K562 (cell line): ENCODE data around the gene COL11A2. TPM values are rescaled to one million over a fixed set of nuclear protein-coding genes. Genes with fewer than 3 reads are reported as not detected.
A peak's percentile ranks its signal among the peaks of the same experiment; 100 is the strongest.

Experiments used
- ATAC-seq: fragments of 200-7000 bp; cut with Tn5 transposase; 3 replicates; pipeline ENCODE4 v1.9.1; 2020; ENCODE audit warnings: moderate library complexity
- BruUV-seq: library from RNA; stranded (reverse); fragments of 400-500 nt; replicated peaks from 2 replicates; lab custom pipeline; 2021; lab: Mats Ljungman, UMichigan
- CTCF ChIA-PET: fragments of 300-600 bp; formaldehyde crosslinking; extraction: SDS; loops from one replicate; lab custom pipeline; 2021; ENCODE audit warnings: low intra/inter-chr PET ratio; lab: Yijun Ruan, JAX
- POLR2A ChIA-PET: fragments of 300-600, 350-650 bp; sonication (Branson Sonifier 250); formaldehyde crosslinking; extraction: SDS; loops from one replicate; lab custom pipeline; 2021; ENCODE audit warnings: antibody characterized with exemption, inconsistent platforms; lab: Yijun Ruan, JAX
- DNase-seq, 4 experiments: peaks; one replicate each; pipeline versions ENCODE4 v3.0.0 to v3.0.0-alpha.2; 2011 to 2018; ENCODE audit warnings: low spot score in 3 of 4, mixed read lengths in 3 of 4; ENCODE audit errors: extremely low read depth in 1 of 4
- FAIRE-seq: peaks from 2 replicates; lab custom pipeline; 2011; peaks lifted over from hg19 to GRCh38; lab: Jason Lieb, UNC
- H2AFZ ChIP-seq: 2 replicates; pipeline ENCODE4 v1.6.0; 2011; ENCODE audit warnings: low read depth, low read length, control low read depth, inconsistent platforms
- H3K27ac ChIP-seq: fragments of 200-600 bp; 3 replicates; pipeline ENCODE4 v1.8.0; 2011; ENCODE audit warnings: low read depth, mild to moderate bottlenecking, control low read depth, inconsistent platforms, low read length, moderate library complexity, mixed read lengths; ENCODE audit errors: extremely low read depth
- H3K27me3 ChIP-seq, 2 experiments: fragments of 300-600 bp in 1 of 2; 2 replicates in 1 of 2; 3 replicates in 1 of 2; pipeline versions ENCODE4 v1.6.0 to v1.8.0; 2011; ENCODE audit warnings: inconsistent platforms in 2 of 2, low read length in 2 of 2, mild to moderate bottlenecking in 1 of 2, mixed read lengths in 1 of 2, moderate library complexity in 1 of 2; ENCODE audit not compliant: control insufficient read depth in 2 of 2, insufficient read depth in 2 of 2
- H3K36me3 ChIP-seq: fragments of 300-600 bp; 3 replicates; pipeline ENCODE4 v1.8.0; 2011; ENCODE audit warnings: mild to moderate bottlenecking, low read length, inconsistent platforms; ENCODE audit not compliant: control insufficient read depth, insufficient read depth
- H3K4me1 ChIP-seq, 2 experiments: fragments of 200-600 bp in 1 of 2; replicated peaks in 1 of 2; 2 replicates in 1 of 2; 3 replicates in 1 of 2; pipeline versions ENCODE4 v1.5.1 to v1.8.0; 2011; ENCODE audit warnings: inconsistent platforms in 2 of 2, low read length in 2 of 2, mild to moderate bottlenecking in 1 of 2, mixed read lengths in 1 of 2, moderate library complexity in 1 of 2; ENCODE audit not compliant: control insufficient read depth in 2 of 2, insufficient read depth in 2 of 2
- H3K4me2 ChIP-seq: 2 replicates; pipeline ENCODE4 v1.6.1; 2011; ENCODE audit warnings: low read length, control low read depth, inconsistent platforms, mixed read lengths; ENCODE audit not compliant: insufficient read depth
- H3K4me3 ChIP-seq: fragments of 200-600 bp; sonication (generic), shearing (Covaris generic); 2 replicates; pipeline ENCODE4 v1.5.1; 2016; ENCODE audit warnings: control low read depth, inconsistent platforms
- H3K79me2 ChIP-seq: fragments of 200-600 bp; 3 replicates; pipeline ENCODE4 v1.8.0; 2011; ENCODE audit warnings: low read length, inconsistent platforms; ENCODE audit not compliant: control insufficient read depth, insufficient read depth
- H3K9ac ChIP-seq, 2 experiments: 2 replicates each; pipeline versions ENCODE4 v1.6.0 to v1.6.1; 2011; ENCODE audit warnings: low read depth in 2 of 2, low read length in 2 of 2, control low read depth in 1 of 2, inconsistent platforms in 1 of 2, mild to moderate bottlenecking in 1 of 2, mixed read lengths in 1 of 2; ENCODE audit not compliant: insufficient read depth in 1 of 2
- H3K9me1 ChIP-seq: one replicate; pipeline ENCODE4 v1.6.0; 2011; ENCODE audit warnings: inconsistent platforms, mild to moderate bottlenecking, low read length, moderate library complexity; ENCODE audit not compliant: control insufficient read depth, insufficient read depth
- H3K9me3 ChIP-seq: replicated peaks from 2 replicates; pipeline ENCODE4 v1.5.1; 2011; ENCODE audit warnings: low read depth, low read length, inconsistent platforms; ENCODE audit not compliant: control insufficient read depth, insufficient read depth
- H4K20me1 ChIP-seq: replicated peaks from 2 replicates; pipeline ENCODE4 v1.6.1; 2011; ENCODE audit warnings: low read length, inconsistent platforms, mixed read lengths; ENCODE audit not compliant: control insufficient read depth, insufficient read depth
- HOXB6 ChIP-seq: fragments of 250-450 bp; sonication (Bioruptor Pico); IDR thresholded peaks from 2 replicates; pipeline ENCODE4 v1.5.1; 2022; ENCODE audit warnings: mild to moderate bottlenecking, borderline replicate concordance
- NFIC ChIP-seq: fragments of 450-650 bp; IDR thresholded peaks from 2 replicates; pipeline ENCODE4 v1.6.1; 2017; ENCODE audit warnings: mild to moderate bottlenecking, inconsistent platforms
- POLR2H ChIP-seq: IDR thresholded peaks from 2 replicates; pipeline ENCODE4 v1.6.1; 2016; ENCODE audit warnings: missing genetic modification characterization, low read depth, mild to moderate bottlenecking, control low read depth, missing compliant biosample characterization, moderate library complexity
- PRPF4 ChIP-seq: fragments of 200-400 bp; formaldehyde crosslinking; IDR thresholded peaks from one replicate; pipeline ENCODE4 v1.6.1; 2017; ENCODE audit warnings: low read length, low read depth, mild to moderate bottlenecking; ENCODE audit not compliant: insufficient read depth, poor library complexity, severe bottlenecking
- SNRNP70 ChIP-seq: fragments of 200-400 bp; formaldehyde crosslinking; optimal IDR thresholded peaks from 2 replicates; pipeline ENCODE3; 2017; ENCODE audit warnings: low read depth, low read length
- SRSF1 ChIP-seq: fragments of 200-400 bp; formaldehyde crosslinking; IDR thresholded peaks from 2 replicates; pipeline ENCODE4 v1.6.1; 2017; ENCODE audit warnings: mild to moderate bottlenecking, low read depth, low read length, moderate library complexity
- WGBS: fragments of 100-300 bp; shearing (Covaris generic); methylation state at CpG from one replicate; pipeline ENCODE4 v1.1.6; 2016; ENCODE audit warnings: low coverage, mixed read lengths; ENCODE audit not compliant: insufficient coverage; ENCODE audit errors: missing lambda C conversion rate; 5-methylcytosine and 5-hydroxymethylcytosine counted together
- in situ Hi-C: fragments of 300-500 bp; cut with MboI; formaldehyde crosslinking; loops from 4 replicates; pipeline ENCODE4 v1.15.0; 2018; ENCODE audit warnings: inconsistent platforms, mixed read lengths
- intact Hi-C: fragments of 100-400 bp; cut with micrococcal nuclease; formaldehyde crosslinking; loops from 2 replicates; pipeline ENCODE4 v1.14.2; 2022
- polyA plus RNA-seq, 8 experiments: library from polyadenylated mRNA; depleted of rRNA in 4 of 8; stranded (reverse) in 5 of 8; unstranded in 3 of 8; fragments of >200 nt; fragmentation: Nextera tagmentation in 2 of 8; fragmentation: Illumina TruSeq in 1 of 8; extraction: Ambion mirVana in 2 of 8; extraction: Trizol in 1 of 8; gene quantifications; 2 replicates each; pipeline versions ENCODE4 v1.2.1 to v1.2.3, GENCODE V29; 2011 to 2014; ENCODE audit warnings: inconsistent platforms in 1 of 8, missing spikeins in 1 of 8
- total RNA-seq, 7 experiments: library from RNA; depleted of rRNA in 6 of 7; stranded (reverse); fragments of >200 nt in 6 of 7; fragmentation: Illumina TruSeq in 2 of 7; extraction: Trizol in 2 of 7; gene quantifications; 2 replicates each; pipeline versions ENCODE4 v1.2.1 to v1.2.3, GENCODE V29; 2011 to 2021; ENCODE audit warnings: low replicate concordance in 1 of 7
- TF ChIP-seq, protein P1 (sequence below): sonication (generic); formaldehyde crosslinking; IDR thresholded peaks from 2 replicates; pipeline ENCODE4 v1.8.1; 2023; ENCODE audit warnings: mild to moderate bottlenecking, missing genetic modification reagents
- TF ChIP-seq, protein P2 (sequence below): IDR thresholded peaks from 2 replicates; pipeline ENCODE4 v1.6.1; 2016; ENCODE audit warnings: missing genetic modification characterization, missing compliant biosample characterization
- TF ChIP-seq, protein P3 (sequence below): fragments of 450-650 bp; IDR thresholded peaks from 2 replicates; pipeline ENCODE4 v1.6.1; 2018; ENCODE audit warnings: mild to moderate bottlenecking, low read depth; ENCODE audit not compliant: partially characterized antibody

Gene COL11A2
- total and polyA plus RNA-seq, 9 of the 15 experiments (the other 6 are each of a cell fraction or from before 2014, with no cell fraction given) = 0.04 to 0.35 (median 0.09) TPM; not detected in 1

DNA sequence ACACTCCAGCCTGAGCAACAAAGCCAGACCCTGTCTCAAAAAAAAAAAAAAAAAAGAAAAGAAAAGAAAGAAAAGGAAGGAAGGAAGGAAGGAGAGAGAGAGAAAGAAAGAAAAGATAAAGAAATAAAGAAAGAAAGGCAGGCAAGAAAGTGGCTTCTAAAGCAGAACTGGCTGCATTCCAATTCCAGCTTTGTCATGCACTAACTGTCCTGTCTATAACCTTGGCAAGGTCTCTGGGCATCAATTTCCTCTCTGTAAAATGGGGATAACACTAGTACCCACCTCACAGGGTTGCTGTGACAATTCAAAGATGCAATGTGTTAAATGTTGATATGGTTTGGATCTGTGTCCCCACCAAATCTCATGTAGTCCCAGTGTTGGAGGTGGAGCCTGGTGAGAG lies 44.1 kb upstream of the COL11A2 start (continued):
- TF ChIP-seq, protein P1, sequence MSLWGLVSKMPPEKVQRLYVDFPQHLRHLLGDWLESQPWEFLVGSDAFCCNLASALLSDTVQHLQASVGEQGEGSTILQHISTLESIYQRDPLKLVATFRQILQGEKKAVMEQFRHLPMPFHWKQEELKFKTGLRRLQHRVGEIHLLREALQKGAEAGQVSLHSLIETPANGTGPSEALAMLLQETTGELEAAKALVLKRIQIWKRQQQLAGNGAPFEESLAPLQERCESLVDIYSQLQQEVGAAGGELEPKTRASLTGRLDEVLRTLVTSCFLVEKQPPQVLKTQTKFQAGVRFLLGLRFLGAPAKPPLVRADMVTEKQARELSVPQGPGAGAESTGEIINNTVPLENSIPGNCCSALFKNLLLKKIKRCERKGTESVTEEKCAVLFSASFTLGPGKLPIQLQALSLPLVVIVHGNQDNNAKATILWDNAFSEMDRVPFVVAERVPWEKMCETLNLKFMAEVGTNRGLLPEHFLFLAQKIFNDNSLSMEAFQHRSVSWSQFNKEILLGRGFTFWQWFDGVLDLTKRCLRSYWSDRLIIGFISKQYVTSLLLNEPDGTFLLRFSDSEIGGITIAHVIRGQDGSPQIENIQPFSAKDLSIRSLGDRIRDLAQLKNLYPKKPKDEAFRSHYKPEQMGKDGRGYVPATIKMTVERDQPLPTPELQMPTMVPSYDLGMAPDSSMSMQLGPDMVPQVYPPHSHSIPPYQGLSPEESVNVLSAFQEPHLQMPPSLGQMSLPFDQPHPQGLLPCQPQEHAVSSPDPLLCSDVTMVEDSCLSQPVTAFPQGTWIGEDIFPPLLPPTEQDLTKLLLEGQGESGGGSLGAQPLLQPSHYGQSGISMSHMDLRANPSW (CRISPR knock-in tag) = no peak
- TF ChIP-seq, protein P2, sequence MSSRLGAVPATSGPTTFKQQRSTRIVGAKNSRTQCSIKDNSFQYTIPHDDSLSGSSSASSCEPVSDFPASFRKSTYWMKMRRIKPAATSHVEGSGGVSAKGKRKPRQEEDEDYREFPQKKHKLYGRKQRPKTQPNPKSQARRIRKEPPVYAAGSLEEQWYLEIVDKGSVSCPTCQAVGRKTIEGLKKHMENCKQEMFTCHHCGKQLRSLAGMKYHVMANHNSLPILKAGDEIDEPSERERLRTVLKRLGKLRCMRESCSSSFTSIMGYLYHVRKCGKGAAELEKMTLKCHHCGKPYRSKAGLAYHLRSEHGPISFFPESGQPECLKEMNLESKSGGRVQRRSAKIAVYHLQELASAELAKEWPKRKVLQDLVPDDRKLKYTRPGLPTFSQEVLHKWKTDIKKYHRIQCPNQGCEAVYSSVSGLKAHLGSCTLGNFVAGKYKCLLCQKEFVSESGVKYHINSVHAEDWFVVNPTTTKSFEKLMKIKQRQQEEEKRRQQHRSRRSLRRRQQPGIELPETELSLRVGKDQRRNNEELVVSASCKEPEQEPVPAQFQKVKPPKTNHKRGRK (tag) = peak; percentile 43; the same call in 1 of the 2 replicates
- peak; percentile 66 for TF ChIP-seq NFIC
- no peak for TF ChIP-seq HOXB6
- TF ChIP-seq PRPF4 = no peak
- TF ChIP-seq, all 486 proteins: peak for 2

DNA sequence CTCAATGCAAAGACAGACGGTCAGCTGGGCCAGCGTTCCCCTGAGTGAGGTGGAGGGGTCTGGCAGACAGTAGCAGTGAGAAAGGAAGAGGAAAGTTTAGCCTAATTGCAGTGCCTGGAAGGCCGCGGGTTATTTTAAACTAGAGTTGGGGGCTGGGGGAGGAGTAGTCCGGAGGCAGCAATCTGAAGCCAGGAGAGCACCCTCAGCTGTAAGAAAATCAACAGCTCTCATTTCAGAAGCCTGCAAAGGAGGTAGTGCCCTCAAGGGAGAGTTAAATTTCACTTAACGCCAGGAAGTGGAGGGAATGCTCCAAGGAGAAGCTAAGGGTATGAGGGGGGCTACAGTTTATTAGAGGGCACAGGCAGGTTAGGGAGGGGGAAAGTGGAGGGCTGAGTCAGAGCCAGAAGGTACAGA lies 43.0 kb upstream of the COL11A2 start:
- DNase-seq (no peak), FAIRE-seq (no peak), ATAC-seq (no peak)
- no peak overlapping the region for H2AFZ ChIP-seq
- H3K4me1 ChIP-seq = no peaks in the 10 kb centered on the region
- H3K27ac ChIP-seq = no peak overlapping the region
- peaks cover 58 to 67% of the 10 kb centered on the region in 2 experiments for H3K27me3 ChIP-seq
- no peaks in the 10 kb centered on the region for H3K36me3 ChIP-seq
- H3K9me1 ChIP-seq = no peaks in the 10 kb centered on the region
- BruUV-seq = no TSS peak
- no peak overlapping the region for H3K9ac ChIP-seq
- no peak overlapping the region for H3K4me2 ChIP-seq
- H3K4me3 ChIP-seq = no peak overlapping the region
- 0% methylated on average over 6 of the region's 6 CpGs for WGBS
- in situ Hi-C loops (no loop called here), intact Hi-C loops (no loop called here)
- H3K9me3 ChIP-seq = no peaks in the 10 kb centered on the region
- H3K79me2 ChIP-seq = no peaks in the 10 kb centered on the region
- POLR2A ChIA-PET = interaction anchor here (0.8 to 7.1 kb wide), 4 partner anchors 10 to 42 kb away, joined by 3 to 57 read pairs (median 4); partner anchors contain the start of genes B3GALT4 and RING1
- CTCF ChIA-PET = no interaction called here
- H4K20me1 ChIP-seq = peaks cover 3% of the 10 kb centered on the region; the same call in 1 of the 2 replicates
- TF ChIP-seq SRSF1 (no peak), SNRNP70 (no peak), POLR2H (tag) (no peak)
- TF ChIP-seq, protein P3, sequence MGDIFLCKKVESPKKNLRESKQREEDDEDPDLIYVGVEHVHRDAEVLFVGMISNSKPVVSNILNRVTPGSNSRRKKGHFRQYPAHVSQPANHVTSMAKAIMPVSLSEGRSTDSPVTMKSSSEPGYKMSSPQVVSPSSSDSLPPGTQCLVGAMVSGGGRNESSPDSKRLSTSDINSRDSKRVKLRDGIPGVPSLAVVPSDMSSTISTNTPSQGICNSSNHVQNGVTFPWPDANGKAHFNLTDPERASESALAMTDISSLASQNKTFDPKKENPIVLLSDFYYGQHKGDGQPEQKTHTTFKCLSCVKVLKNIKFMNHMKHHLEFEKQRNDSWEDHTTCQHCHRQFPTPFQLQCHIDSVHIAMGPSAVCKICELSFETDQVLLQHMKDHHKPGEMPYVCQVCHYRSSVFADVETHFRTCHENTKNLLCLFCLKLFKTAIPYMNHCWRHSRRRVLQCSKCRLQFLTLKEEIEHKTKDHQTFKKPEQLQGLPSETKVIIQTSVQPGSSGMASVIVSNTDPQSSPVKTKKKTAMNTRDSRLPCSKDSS = no peak
